Fibroblast of upper back skin (primary cell): ENCODE results near the gene OR2T29.
"Not testable (repeated sequence)": the region's sequence is repeated elsewhere in the genome, so short reads cannot be mapped to it uniquely, and the experiment has no call there.

Experiments used
- DNase-seq: peaks from one replicate; pipeline ENCODE4 v3.0.0-alpha.2; 2013

The OR2T29 gene

DNA sequence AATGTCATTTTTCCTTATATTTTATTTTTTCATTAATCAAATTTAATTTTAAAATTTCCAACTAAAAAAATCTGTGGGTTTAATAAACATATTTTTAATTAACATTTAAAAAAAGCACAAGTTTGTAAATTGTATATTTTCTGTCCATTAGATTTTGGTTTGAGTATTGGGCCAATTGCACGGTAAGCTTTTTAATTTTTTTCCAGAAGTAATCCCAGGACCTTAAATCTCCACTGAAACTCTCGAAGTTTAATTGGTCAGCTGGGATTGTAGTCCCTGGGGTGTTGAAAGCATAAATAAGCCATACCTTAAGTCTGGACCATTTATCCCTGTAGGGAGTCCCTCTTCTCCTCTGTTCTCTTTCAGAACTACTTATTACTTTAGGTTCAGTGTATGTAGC, 54.8 kb downstream of the OR2T29 start, which contains the start of gene OR2G6:
Gene OR2G6 (plus strand): TSS at position 301 of the 400 bp plus-strand sequence. CDS start 13,574 bp downstream, outside the sequence.
- not testable (repeated sequence) for DNase-seq
